HG03039 (cell line): ENCODE measurements around the gene ATP10A.

Source experiments
- ATAC-seq: cut with Tn5 transposase; IDR thresholded peaks from one replicate; pipeline ENCODE4 v1.9.1; 2021; ENCODE audit warnings: mild to moderate bottlenecking, moderate library complexity; ENCODE audit not compliant: unreplicated experiment

Gene ATP10A

DNA sequence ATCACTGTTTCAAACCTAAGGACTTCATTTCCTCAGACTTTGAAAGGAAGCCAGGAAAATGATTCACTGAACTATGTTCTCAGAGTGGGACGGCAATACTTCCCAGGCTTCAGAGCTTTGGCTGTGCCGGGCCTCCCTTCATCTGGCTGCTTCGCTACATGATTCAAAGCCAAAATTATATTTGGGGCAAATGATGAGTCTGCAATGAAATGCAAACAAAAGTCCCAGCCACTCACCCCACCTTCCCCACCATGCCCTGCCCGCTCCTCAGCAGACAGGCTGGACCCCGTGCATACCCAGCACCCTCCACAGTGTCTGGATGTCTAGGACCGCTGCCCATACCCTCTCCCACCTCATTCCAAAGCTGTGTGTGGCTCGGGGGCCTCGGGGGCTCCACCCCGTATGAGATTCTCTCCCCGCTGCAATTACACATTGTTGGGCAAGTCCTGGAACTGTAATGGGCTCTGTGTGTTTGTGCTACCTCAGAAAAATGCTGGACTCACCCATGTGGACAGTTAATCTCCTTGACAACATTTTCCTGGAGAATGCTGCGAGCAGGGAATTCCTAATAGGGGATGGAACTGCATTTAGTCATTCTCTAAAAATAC is 32.2 kb downstream of the ATP10A start:
- ATAC-seq, result no peak

DNA sequence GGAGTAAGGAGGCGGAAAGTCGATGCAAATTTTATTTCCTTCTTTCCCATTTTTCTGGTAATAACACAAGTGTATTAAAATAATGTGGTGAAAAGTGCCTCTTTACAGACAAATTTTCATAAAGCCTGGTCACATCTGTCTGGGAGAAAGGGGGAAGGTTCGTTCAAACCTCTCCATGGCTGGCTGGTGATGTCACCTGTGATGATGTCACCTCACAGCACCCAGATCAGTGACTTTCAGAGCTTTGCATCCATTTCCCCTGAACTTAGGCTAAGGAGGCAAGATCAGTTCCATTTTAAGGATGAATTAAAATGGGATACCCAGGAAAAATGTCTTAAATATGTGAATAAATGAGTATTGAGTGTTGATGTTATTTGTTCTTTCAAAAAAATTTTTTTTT is 34.1 kb downstream of the ATP10A start:
- no peak for ATAC-seq

DNA sequence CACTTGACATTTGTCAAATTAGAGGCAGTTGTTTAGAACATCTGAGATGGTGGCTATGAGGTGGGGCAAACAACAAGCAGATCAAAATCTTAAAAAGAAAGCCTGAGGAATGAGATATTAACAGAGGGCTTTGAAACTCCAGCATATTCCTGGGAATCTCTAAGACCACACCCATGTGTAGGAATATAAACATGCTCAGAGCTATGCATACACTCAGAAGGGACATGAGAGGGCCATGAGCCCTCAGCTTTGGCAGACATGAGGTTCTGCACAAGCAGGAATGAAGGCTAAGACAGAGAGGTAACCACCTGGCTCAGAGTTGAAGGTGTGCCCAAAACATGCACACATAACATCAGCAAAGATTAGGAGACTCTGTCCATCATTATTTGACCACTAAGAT is 37.9 kb downstream of the ATP10A start:
- no peak for ATAC-seq

DNA sequence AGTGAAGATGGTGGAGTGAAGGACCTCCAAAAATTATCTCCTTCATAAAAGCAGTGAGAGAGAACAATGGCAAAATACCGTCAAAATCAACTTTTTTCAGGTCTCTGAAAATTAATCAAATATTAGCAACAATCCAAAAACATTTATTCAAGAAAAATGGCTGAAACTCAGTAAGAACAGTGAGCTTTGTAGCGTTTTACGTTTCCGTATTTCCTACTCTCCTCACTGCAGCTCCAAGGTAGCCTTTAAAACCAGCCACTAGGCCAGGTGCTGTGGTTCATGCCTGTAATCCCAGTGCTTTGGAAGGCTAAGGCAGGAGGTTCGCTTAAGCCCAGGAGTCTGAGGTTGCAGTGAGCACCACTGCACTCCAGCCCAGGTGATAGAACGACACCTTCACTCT is 38.5 kb downstream of the ATP10A start:
- ATAC-seq, result no peak

DNA sequence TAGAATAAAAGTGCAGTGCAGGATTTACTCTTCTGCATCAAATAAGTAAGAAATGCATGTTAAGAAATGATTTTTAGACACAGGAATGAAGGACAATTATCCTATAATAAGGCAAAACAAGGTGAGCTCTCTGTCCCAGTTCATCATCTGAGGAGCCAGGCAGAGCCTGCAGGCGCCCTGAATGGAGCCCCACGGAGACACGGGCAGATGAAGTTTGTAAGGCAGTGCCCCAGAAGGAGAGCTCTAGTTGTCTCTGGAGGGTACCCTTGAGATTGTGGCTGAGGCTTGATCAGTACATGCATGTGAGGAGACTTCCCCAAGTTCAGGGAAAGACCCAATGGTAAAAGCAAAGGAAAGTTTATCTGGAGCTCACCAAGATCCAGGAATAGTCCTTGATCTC is 50.3 kb downstream of the ATP10A start:
- ATAC-seq, result no peak

DNA sequence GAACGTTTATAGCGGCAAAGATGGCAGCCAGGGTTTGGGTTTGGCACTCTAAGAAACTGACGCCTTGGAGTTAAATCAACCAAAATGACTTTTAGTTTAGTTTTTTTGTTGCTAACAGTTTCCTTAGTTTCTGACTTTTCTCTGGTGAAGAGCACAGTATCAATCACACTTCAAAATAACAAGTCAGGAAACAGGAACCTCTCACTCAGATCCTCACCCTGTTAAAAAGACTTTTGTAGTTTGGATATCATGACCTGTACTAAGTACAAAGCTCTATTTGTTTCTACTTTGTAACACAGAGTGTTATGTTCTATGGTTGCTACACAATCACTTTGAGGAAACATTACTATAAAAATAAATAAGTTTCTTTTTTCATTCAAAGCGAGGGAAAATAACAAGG is 51.1 kb downstream of the ATP10A start:
- ATAC-seq, result no peak

DNA sequence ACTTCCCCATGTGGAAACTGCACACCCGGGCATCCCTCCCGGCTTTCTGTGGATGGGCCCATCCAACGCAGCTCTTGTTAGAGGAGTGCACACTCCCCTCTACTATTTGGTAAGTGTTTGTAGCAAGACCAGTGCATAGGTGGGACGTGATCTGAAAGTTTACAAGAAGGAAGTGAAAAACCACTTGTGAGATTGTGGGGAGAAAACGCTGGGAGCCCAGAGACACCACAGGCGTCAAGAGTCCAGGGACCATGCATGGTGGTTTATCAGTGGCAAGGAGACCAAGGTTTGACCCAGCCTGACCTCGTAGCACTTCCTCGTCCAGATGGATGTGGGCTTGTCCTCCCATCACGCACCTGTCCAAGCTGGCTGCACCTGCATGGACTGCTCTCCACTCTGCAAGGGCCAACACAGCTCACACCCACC is 51.6 kb downstream of the ATP10A start:
- peak; percentile 70 for ATAC-seq

DNA sequence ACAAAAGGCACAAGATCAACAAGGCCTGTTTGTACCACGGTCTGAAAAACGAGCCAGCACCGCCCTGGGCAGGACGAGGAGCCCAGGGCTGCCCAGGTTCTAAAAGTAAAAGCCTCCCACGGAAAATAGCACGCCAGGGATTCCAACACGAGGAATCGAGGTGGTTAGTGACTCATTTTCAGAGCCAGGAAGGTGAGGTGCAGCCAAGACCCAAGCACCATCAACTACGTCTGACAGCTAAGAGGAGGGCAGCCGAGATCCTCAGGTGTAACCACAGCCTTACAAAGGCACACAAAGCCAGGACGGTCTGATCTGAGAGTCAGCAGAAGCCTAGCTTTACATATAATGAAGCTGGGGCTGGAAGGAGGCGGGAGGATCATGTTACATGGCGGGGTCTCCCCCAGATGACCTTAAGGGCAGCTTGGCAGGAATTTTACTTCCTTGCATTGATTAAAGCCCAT is 52.5 kb downstream of the ATP10A start:
- no peak for ATAC-seq

DNA sequence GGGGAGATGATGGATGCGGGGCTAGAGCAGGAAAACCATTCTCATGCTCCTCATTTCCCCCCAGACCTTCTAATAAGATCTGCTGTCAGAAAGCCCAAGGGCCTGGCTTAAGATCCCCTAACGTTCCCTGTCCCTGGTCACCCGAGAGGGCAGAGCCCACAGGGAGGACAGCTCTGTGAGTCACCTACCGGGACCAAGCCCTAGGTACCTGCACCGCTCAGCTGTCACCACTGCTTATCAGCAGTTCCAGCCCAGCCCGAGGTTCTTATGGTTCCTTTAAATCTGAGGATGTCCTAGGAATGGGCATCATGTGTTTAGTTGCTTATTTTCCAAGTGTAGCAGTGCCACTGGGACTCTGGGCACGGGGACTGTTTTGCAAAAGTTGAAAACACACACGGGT is 53.0 kb downstream of the ATP10A start:
- no peak for ATAC-seq

DNA sequence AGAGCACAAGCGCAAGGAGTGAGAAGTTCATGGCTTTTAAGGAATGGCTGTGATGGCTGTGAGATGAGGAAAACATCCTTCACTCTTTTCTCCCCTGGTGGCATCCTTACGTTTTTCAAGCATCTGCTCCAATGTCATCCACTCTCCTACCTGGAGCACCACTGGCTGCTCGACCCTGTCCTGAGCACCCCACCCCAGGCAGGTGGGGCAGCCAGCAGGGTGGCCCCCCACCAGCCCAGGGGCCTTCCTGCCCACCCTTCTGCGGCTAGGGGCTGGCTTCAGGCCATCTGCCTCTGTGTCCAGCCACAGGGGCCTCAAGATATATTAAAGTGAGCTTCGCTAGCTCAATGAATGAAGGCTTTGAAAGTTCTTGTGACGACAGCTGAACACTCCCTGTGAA is 56.1 kb downstream of the ATP10A start:
- no peak for ATAC-seq

DNA sequence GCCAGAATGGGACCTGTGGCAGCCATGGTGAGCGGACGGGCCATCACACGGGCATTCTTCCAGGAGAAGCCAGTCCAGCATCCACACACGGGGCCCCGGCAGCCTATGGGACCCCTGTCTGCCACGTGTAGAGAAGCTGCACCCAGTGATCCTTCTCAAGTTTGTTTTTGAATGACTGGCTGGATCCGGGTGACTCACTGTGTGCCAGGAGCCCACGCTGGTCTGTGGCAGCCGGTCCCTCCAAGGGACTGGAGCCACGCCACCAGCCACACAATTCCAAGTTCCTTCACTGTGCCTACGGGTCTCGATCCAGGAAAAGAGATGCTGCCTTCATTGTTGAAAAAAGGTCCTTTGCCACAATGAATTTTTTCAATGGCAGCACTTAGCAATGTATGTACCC is 58.1 kb downstream of the ATP10A start:
- no peak for ATAC-seq

DNA sequence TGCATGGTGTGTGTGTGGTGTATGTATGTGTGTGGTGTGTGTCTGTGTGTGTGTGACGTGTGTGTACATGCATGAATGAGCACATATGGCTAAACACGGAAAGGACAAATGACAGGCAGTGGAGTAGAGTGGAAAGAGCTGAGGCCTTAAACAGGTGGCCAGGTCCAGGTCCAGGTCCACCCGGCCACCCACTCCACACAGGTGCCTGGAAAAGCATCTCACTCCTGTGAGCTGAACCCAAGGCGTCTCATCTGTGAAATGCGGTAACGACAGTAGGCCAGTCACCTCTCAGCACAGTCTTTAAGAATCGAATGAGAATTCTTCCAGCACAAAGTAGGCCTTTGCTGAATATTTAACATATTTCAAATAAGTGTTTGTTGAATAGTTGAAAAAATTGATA is 58.7 kb downstream of the ATP10A start:
- no peak for ATAC-seq

DNA sequence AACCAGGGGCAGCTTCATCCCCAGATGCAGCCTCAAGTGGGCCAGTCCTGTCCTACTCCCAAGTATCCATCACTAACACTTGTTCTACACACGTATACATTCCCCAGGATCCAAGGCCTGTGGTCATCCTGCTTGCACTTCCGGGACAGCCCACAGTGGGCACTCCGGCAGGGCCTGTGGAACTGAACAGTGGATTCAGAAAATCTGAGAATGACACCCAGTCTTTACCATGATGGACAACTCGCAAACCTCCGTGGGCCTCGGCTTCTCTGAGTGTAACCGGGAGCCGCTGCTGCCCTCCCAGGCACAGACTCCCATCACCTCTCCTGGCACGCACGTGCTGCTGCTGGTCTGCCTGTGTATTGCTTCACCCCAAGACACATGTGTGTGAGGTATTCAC is 59.6 kb downstream of the ATP10A start:
- ATAC-seq, result no peak

DNA sequence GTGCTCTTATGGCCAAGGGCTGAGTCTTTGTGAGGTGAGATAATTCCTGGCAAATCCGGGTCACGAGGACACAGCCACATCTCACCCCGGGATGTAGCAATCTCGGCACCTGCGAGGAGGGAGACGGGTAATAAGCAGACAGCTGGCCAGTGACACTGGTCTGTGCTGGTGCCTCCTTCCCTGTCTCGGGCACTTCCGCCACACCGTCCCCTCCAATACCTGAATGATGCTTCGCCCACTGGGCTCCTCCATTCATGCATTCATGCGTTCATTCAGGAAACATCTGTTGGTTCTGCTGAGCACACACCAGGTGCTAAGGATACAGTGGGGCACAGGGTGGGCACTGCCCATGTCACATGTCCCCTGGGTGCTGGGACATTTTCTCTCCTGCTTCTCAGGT is 60.1 kb downstream of the ATP10A start:
- ATAC-seq, result no peak

DNA sequence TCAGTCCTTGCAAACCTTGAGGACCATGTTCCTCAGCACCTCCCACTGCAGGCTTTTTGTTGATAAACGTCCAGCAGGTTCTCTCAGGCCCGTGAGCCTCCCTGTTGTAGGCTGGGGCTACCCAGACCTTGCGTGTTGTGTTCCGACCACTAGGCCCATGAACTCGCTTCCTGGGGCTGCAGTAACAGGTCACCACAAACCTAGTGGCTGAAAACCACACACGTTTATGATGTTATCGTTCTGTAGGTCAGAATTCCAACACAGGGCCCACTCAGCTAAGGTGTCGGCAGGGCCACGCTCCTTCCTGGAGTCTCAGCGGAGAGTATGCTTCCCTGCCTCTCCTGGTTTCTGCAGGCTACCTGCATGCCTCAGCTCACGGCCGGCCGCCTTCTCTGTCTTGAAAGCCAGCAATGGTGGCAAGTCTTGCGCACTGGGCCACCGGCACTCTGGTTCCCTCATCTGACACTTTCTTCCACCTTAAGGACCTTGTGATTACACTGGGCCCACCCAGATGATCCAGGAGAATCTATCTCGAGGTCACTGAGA is 60.8 kb downstream of the ATP10A start:
- ATAC-seq, result no peak

DNA sequence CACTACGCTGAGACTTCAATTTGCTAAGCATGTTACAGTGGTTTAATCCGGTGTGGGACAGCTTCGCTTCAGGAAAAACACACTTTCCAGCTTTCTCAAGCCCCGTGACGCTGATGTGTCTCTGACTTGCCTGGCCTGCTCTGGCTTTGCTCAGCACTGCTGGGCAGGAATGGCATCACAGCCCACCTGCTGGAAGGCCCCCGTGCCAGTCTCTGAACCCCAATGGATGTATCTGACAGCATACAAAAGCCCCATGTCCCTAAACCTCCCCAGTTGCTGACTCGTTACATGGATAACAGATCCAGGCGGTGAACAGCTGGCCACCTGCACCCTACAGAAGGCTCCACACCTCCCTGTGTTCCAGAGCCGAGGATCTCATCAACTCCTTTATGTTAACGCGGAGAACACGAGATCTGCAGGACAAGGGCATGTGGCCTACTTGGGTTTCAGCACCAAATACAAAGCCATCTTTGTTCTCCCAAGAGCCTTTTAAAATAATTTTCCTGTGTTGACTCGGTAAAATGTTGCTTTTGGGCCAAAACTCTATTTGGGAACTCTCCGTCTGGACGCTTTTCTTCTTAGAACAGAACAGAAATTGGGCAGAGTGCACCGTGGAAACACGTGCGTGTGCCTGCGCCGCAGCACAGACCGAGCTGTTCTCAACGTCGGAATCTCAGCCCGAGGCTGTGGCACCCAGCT is 61.4 kb downstream of the ATP10A start:
- ATAC-seq, result no peak

DNA sequence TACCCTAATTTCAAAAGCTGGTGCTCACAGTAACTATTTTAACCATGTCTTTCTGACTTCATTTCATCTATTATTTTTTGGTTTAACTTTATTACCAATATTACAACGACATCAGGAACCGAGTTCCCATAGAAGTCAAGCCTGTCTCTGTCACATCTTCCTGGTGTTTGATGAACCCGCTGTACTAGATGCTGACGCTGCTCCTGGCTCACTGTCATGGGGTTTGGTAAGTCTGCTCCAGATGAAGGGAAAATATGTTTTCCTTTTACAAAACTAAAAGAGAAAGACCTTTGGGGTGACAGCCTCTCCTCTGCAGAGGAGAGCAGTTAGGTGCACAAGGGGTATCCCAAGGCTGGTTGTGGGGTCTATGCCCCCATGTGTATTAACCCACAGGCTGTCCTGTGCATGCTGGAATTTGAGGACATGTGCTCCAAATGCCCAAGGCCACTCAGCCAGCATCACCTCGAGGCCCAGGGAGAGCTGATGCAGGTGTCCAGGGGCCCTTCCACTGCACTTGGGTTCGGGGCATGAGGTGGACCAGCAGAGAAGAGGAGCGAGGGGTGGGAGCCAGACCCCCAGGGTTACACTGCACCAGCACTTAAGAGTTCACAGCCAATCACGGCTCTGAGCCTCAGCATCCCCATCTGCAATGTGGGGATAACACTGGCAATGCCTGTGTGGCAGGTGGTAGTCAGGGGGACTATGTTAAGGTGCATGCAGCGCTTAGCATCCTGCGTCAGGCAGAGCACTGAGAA is 62.2 kb downstream of the ATP10A start:
- no peak for ATAC-seq

DNA sequence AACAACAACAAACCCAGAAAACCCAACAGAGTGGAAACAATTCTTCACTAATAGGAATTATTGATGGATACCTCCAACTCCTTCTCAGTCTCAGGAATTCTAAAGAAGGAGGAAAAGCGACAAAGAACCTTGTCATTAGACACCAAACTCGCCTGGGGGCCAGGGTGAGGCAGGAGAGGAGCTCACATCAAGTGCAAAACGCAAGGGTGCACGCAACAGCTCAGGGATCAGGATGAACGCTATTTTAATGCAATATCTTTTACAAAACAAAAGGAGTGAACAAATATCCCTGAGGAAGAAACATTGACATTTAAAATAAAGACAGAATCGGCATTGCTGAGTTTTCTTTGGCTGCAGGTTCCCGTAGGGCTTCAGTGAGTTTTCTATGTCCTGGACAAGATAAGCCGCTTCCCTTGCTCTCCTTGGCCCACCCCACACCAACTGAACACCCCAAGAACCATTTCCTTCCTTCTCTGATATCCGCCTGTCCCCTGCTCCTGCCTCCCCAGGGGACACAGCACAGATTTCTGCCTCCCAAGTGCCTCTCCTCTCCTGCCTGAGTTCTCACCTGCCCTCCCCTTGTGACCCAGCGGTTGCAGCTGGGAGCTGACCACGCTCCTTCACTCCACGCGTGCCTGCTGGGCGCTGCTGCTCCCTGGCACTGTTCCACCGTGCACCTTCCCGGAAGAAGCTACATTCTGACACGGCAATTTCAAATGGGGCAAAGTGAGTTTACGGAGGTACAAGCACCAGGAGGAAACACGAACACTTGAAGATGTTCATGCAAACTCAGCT is 63.0 kb downstream of the ATP10A start:
- ATAC-seq, result no peak

DNA sequence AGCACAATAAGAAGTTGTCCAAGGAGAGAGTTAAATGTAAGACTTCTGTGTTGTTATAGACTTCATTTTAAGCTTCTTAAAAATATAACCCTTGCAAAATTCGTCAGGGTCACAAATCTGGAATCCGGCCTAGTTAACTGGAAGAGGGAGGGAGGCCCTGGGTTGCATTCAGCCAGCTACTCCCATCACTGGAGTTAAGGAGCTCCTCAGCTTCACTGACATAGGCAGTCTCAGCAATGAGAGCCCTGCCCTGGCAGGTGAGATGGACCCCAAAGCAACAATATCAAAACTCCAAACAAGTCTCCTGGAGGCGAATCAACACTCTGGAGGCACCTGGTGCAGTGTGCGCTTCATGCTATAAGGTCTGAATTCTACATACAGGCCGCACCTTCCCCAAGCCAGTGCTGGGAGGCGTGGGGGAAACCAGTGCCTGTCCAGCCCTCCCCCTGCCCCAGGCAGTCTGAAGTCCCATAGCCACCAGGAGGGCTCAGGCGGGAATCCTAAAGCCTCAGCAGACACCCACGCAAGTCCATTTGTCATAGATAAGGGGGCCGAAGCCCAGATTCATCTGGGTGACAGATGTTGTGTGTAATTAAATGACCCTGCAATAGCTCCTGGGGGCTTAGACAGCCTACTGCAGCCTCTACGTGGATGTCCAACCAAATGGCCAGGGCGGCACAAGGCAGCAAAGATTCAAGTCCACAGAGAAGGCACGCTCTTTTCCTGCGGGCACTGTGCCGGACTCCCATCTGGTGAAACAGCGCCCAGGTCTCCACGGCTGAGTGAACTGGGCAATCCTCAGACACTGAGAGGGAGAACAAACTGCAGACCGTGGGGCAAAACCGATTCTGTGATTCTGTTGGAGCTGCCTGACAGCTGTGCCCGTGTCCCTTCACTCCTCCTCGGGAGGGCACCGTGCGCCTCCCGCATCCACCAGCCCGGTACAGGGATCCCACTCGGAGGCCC is 64.9 kb downstream of the ATP10A start:
- no peak for ATAC-seq

DNA sequence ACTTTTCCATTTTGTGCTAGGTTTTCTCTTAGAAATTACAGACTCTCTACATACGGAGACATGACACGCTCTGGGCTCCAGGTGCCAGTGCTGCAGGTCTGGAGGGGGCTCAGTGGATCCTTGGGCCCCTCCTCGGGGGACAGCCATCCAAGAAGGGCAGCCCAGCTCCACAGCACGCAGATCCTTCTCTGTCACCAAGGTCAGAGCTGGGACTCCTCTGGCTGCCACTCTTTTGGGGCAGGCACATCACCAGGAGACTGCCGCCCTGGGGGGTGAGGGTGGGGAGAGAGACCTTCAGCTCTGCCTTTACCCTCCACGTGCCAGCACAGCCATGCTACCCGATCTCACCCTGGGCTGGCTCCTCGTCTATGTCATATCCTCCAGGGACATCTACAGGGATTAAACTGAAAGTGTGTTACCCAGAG is 65.6 kb downstream of the ATP10A start:
- no peak for ATAC-seq
